ENCODE data around the gene SMIM38.
"Not testable (repeated sequence)": the region's sequence is repeated elsewhere in the genome, so short reads cannot be mapped to it uniquely, and the experiment has no call there.

The SMIM38 gene

GRCh38 chr11:69132301-69132670 lies 23.4 kb upstream of the SMIM38 start:
- TF ChIP-seq CTCF (IDR thresholded peaks at IDR 0.05; ENCODE audit: low read depth, low read length, missing control alignments), result no peak
- DNase-seq (ENCODE audit: low read depth), result no peak
- no peak overlapping the region for H3K4me3 ChIP-seq (ENCODE audit: low read depth, low read length)
- in situ Hi-C loops (cut with HindIII; ENCODE audit: low sequenced_read_pairs), result no loop called here

- H3K4me3 ChIP-seq (ENCODE audit: low read depth, low read length), result no peak overlapping the region
- in situ Hi-C loops (cut with HindIII; ENCODE audit: low sequenced_read_pairs), result no loop called here
- DNase-seq (ENCODE audit: low read depth), result no peak
- TF ChIP-seq CTCF (IDR thresholded peaks at IDR 0.05; ENCODE audit: low read depth, low read length, missing control alignments), result no peak
These were observed 22.5 kb upstream of the SMIM38 start for GRCh38 chr11:69133251-69133650.

GRCh38 chr11:69134182-69134581 lies 21.6 kb upstream of the SMIM38 start:
- H3K4me3 ChIP-seq (ENCODE audit: low read depth, low read length); DNase-seq (ENCODE audit: low read depth); in situ Hi-C loops (cut with HindIII; ENCODE audit: low sequenced_read_pairs): not testable (repeated sequence)

- no peak for DNase-seq (ENCODE audit: low read depth)
- no peak overlapping the region for H3K4me3 ChIP-seq (ENCODE audit: low read depth, low read length)
- no peak for TF ChIP-seq CTCF (IDR thresholded peaks at IDR 0.05; ENCODE audit: low read depth, low read length, missing control alignments)
- in situ Hi-C loops (cut with HindIII; ENCODE audit: low sequenced_read_pairs), result no loop called here
These were observed 20.8 kb upstream of the SMIM38 start for GRCh38 chr11:69134957-69135356.

- TF ChIP-seq CTCF (IDR thresholded peaks at IDR 0.05; ENCODE audit: low read depth, low read length, missing control alignments), result no peak
- H3K4me3 ChIP-seq (ENCODE audit: low read depth, low read length), result no peak overlapping the region
- in situ Hi-C loops (cut with HindIII; ENCODE audit: low sequenced_read_pairs), result no loop called here
- DNase-seq (ENCODE audit: low read depth), result no peak
These were observed 20.0 kb upstream of the SMIM38 start for GRCh38 chr11:69135420-69136363.

- in situ Hi-C loops (cut with HindIII; ENCODE audit: low sequenced_read_pairs), result no loop called here
- TF ChIP-seq CTCF (IDR thresholded peaks at IDR 0.05; ENCODE audit: low read depth, low read length, missing control alignments), result no peak
- H3K4me3 ChIP-seq (ENCODE audit: low read depth, low read length), result no peak overlapping the region
- no peak for DNase-seq (ENCODE audit: low read depth)
These were observed 19.3 kb upstream of the SMIM38 start for GRCh38 chr11:69136471-69136870.

- DNase-seq (ENCODE audit: low read depth), result no peak
- TF ChIP-seq CTCF (IDR thresholded peaks at IDR 0.05; ENCODE audit: low read depth, low read length, missing control alignments), result no peak
- H3K4me3 ChIP-seq (ENCODE audit: low read depth, low read length), result no peak overlapping the region
- in situ Hi-C loops (cut with HindIII; ENCODE audit: low sequenced_read_pairs), result no loop called here
These were observed 18.4 kb upstream of the SMIM38 start for GRCh38 chr11:69137151-69137844.

Data from astrocyte of the cerebellum (primary cell).